GM23338 (cell line): ENCODE results near the gene ZNF605.

Source experiments
- CREB1 ChIP-seq: fragments of 250-450 bp; sonication (Bioruptor Pico); IDR thresholded peaks from 2 replicates; pipeline ENCODE4 v1.5.0; 2020; ENCODE audit warnings: low read depth, mild to moderate bottlenecking, moderate library complexity
- EZH2 ChIP-seq: fragments of 200-600 bp; sonication (generic); IDR thresholded peaks from one replicate; pipeline ENCODE4 v1.8.0; 2017; ENCODE audit warnings: antibody characterized with exemption, mild to moderate bottlenecking, low read depth; ENCODE audit not compliant: unreplicated experiment
- EZH2phosphoT487 ChIP-seq: fragments of 200-600 bp; sonication (generic); IDR thresholded peaks from one replicate; pipeline ENCODE4 v1.8.1; 2018; ENCODE audit warnings: antibody characterized with exemption; ENCODE audit not compliant: unreplicated experiment
- JUNB ChIP-seq: IDR thresholded peaks from one replicate; pipeline ENCODE4 v1.6.1; 2016; ENCODE audit warnings: antibody characterized with exemption; ENCODE audit not compliant: unreplicated experiment
- NANOG ChIP-seq: IDR thresholded peaks from 2 replicates; pipeline ENCODE4 v1.6.1; 2016; ENCODE audit warnings: antibody characterized with exemption, borderline replicate concordance
- POLR2AphosphoS5 ChIP-seq: IDR thresholded peaks from 2 replicates; pipeline ENCODE4 v1.6.1; 2016; ENCODE audit warnings: antibody characterized with exemption, low read depth
- ZNF331 ChIP-seq: fragments of 250-450 bp; sonication (Bioruptor Pico); IDR thresholded peaks from 2 replicates; pipeline ENCODE4 v1.5.0; 2020; ENCODE audit warnings: low read depth, mild to moderate bottlenecking, moderate library complexity
- TF ChIP-seq, protein P1 (sequence below), 2 experiments: fragments of 200-600 bp in 1 of 2; sonication (generic) in 1 of 2; conservative IDR thresholded peaks; 2 replicates each; pipeline versions ENCODE4 v1.5.1 to v1.6.1; 2016 to 2017; ENCODE audit warnings: antibody characterized with exemption in 2 of 2, low read depth in 2 of 2, mild to moderate bottlenecking in 2 of 2, moderate library complexity in 1 of 2
- TF ChIP-seq, protein P2 (sequence below): IDR thresholded peaks from 2 replicates; pipeline ENCODE4 v1.6.1; 2016; ENCODE audit warnings: antibody characterized with exemption
- TF ChIP-seq, protein P3 (sequence below): IDR thresholded peaks from one replicate; pipeline ENCODE4 v1.6.1; 2018; ENCODE audit warnings: antibody characterized with exemption; ENCODE audit not compliant: unreplicated experiment
- TF ChIP-seq, protein P4 (sequence below): fragments of 250-450 bp; sonication (Bioruptor Pico); IDR thresholded peaks from 2 replicates; pipeline ENCODE4 v1.5.0; 2020; ENCODE audit warnings: mild to moderate bottlenecking, moderate library complexity

DNA sequence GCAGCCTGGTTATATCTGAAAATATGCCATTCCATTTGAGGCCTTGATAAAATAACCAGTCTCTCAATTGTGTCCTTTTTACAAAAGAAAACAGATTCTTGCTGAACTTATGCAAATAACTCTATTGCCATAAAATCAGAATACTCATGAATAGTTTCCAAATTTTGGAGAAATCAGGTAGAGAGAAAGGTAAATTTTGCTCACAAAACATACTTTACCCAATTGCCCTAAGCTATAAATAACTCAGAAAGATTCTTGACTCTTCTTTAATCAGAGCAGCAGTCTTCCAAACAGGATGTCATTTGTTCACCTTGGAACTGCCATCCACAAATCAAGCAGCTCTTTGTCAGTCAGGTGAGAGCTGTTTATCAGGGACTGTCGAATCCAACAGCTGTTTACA lies 42.6 kb upstream of the ZNF605 start:
- TF ChIP-seq, protein P1, sequence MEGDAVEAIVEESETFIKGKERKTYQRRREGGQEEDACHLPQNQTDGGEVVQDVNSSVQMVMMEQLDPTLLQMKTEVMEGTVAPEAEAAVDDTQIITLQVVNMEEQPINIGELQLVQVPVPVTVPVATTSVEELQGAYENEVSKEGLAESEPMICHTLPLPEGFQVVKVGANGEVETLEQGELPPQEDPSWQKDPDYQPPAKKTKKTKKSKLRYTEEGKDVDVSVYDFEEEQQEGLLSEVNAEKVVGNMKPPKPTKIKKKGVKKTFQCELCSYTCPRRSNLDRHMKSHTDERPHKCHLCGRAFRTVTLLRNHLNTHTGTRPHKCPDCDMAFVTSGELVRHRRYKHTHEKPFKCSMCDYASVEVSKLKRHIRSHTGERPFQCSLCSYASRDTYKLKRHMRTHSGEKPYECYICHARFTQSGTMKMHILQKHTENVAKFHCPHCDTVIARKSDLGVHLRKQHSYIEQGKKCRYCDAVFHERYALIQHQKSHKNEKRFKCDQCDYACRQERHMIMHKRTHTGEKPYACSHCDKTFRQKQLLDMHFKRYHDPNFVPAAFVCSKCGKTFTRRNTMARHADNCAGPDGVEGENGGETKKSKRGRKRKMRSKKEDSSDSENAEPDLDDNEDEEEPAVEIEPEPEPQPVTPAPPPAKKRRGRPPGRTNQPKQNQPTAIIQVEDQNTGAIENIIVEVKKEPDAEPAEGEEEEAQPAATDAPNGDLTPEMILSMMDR (conservative IDR thresholded peaks at IDR 0.05; ENCODE audit: low read depth in 2 of 2) = no peak
- TF ChIP-seq JUNB = no peak
- no peak for TF ChIP-seq POLR2AphosphoS5
- no peak for TF ChIP-seq EZH2
- no peak for TF ChIP-seq EZH2phosphoT487
- TF ChIP-seq, protein P2, sequence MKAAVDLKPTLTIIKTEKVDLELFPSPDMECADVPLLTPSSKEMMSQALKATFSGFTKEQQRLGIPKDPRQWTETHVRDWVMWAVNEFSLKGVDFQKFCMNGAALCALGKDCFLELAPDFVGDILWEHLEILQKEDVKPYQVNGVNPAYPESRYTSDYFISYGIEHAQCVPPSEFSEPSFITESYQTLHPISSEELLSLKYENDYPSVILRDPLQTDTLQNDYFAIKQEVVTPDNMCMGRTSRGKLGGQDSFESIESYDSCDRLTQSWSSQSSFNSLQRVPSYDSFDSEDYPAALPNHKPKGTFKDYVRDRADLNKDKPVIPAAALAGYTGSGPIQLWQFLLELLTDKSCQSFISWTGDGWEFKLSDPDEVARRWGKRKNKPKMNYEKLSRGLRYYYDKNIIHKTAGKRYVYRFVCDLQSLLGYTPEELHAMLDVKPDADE = no peak
- TF ChIP-seq, protein P3, sequence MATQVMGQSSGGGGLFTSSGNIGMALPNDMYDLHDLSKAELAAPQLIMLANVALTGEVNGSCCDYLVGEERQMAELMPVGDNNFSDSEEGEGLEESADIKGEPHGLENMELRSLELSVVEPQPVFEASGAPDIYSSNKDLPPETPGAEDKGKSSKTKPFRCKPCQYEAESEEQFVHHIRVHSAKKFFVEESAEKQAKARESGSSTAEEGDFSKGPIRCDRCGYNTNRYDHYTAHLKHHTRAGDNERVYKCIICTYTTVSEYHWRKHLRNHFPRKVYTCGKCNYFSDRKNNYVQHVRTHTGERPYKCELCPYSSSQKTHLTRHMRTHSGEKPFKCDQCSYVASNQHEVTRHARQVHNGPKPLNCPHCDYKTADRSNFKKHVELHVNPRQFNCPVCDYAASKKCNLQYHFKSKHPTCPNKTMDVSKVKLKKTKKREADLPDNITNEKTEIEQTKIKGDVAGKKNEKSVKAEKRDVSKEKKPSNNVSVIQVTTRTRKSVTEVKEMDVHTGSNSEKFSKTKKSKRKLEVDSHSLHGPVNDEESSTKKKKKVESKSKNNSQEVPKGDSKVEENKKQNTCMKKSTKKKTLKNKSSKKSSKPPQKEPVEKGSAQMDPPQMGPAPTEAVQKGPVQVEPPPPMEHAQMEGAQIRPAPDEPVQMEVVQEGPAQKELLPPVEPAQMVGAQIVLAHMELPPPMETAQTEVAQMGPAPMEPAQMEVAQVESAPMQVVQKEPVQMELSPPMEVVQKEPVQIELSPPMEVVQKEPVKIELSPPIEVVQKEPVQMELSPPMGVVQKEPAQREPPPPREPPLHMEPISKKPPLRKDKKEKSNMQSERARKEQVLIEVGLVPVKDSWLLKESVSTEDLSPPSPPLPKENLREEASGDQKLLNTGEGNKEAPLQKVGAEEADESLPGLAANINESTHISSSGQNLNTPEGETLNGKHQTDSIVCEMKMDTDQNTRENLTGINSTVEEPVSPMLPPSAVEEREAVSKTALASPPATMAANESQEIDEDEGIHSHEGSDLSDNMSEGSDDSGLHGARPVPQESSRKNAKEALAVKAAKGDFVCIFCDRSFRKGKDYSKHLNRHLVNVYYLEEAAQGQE = no peak
- no peak for TF ChIP-seq CREB1 (CRISPR knock-in tag)
- TF ChIP-seq, protein P4, sequence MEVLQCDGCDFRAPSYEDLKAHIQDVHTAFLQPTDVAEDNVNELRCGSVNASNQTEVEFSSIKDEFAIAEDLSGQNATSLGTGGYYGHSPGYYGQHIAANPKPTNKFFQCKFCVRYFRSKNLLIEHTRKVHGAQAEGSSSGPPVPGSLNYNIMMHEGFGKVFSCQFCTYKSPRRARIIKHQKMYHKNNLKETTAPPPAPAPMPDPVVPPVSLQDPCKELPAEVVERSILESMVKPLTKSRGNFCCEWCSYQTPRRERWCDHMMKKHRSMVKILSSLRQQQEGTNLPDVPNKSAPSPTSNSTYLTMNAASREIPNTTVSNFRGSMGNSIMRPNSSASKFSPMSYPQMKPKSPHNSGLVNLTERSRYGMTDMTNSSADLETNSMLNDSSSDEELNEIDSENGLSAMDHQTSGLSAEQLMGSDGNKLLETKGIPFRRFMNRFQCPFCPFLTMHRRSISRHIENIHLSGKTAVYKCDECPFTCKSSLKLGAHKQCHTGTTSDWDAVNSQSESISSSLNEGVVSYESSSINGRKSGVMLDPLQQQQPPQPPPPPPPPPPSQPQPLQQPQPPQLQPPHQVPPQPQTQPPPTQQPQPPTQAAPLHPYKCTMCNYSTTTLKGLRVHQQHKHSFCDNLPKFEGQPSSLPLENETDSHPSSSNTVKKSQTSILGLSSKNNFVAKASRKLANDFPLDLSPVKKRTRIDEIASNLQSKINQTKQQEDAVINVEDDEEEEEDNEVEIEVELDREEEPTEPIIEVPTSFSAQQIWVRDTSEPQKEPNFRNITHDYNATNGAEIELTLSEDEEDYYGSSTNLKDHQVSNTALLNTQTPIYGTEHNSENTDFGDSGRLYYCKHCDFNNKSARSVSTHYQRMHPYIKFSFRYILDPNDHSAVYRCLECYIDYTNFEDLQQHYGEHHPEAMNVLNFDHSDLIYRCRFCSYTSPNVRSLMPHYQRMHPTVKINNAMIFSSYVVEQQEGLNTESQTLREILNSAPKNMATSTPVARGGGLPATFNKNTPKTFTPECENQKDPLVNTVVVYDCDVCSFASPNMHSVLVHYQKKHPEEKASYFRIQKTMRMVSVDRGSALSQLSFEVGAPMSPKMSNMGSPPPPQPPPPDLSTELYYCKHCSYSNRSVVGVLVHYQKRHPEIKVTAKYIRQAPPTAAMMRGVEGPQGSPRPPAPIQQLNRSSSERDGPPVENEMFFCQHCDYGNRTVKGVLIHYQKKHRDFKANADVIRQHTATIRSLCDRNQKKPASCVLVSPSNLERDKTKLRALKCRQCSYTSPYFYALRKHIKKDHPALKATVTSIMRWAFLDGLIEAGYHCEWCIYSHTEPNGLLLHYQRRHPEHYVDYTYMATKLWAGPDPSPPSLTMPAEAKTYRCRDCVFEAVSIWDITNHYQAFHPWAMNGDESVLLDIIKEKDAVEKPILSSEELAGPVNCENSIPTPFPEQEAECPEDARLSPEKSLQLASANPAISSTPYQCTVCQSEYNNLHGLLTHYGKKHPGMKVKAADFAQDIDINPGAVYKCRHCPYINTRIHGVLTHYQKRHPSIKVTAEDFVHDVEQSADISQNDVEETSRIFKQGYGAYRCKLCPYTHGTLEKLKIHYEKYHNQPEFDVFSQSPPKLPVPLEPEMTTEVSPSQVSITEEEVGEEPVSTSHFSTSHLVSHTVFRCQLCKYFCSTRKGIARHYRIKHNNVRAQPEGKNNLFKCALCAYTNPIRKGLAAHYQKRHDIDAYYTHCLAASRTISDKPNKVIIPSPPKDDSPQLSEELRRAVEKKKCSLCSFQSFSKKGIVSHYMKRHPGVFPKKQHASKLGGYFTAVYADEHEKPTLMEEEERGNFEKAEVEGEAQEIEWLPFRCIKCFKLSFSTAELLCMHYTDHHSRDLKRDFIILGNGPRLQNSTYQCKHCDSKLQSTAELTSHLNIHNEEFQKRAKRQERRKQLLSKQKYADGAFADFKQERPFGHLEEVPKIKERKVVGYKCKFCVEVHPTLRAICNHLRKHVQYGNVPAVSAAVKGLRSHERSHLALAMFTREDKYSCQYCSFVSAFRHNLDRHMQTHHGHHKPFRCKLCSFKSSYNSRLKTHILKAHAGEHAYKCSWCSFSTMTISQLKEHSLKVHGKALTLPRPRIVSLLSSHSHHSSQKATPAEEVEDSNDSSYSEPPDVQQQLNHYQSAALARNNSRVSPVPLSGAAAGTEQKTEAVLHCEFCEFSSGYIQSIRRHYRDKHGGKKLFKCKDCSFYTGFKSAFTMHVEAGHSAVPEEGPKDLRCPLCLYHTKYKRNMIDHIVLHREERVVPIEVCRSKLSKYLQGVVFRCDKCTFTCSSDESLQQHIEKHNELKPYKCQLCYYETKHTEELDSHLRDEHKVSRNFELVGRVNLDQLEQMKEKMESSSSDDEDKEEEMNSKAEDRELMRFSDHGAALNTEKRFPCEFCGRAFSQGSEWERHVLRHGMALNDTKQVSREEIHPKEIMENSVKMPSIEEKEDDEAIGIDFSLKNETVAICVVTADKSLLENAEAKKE (CRISPR knock-in tag) = no peak
- no peak for TF ChIP-seq ZNF331 (CRISPR knock-in tag)
- no peak for TF ChIP-seq NANOG
